HepG2 (cell line): ENCODE measurements around the gene CTDSP2. TPM values are rescaled to one million over a fixed set of nuclear protein-coding genes. Genes with fewer than 3 reads are reported as not detected.
A peak's percentile ranks its signal among the peaks of the same experiment; 100 is the strongest.

Experiments
- ATAC-seq: fragments of 200-7000 bp; cut with Tn5 transposase; 3 replicates; pipeline ENCODE4 v1.9.1; 2020; ENCODE audit warnings: mild to moderate bottlenecking, moderate library complexity
- BruUV-seq: library from RNA; stranded (reverse); fragments of 400-500 nt; replicated peaks from 2 replicates; lab custom pipeline; 2021; lab: Mats Ljungman, UMichigan
- CTCF ChIA-PET: fragments of 300-600 bp; formaldehyde crosslinking; extraction: SDS; loops from one replicate; lab custom pipeline; 2021; ENCODE audit warnings: low total read pairs, inconsistent platforms, low intra/inter-chr PET ratio; lab: Yijun Ruan, JAX
- POLR2A ChIA-PET: fragments of 350-600 bp; sonication (Branson Sonifier 250); formaldehyde crosslinking; loops from one replicate; lab custom pipeline; 2020; ENCODE audit warnings: antibody characterized with exemption, inconsistent platforms; lab: Yijun Ruan, JAX
- DNase-seq: peaks from one replicate; pipeline ENCODE4 v3.0.0-alpha.2; 2015; ENCODE audit warnings: low spot score
- FAIRE-seq: peaks from 3 replicates; lab custom pipeline; 2011; peaks lifted over from hg19 to GRCh38; lab: Jason Lieb, UNC
- H2AFZ ChIP-seq: one replicate; pipeline ENCODE4 v1.6.1; 2011; ENCODE audit warnings: low read length, inconsistent platforms
- H3K27ac ChIP-seq: fragments of 300-600 bp; 3 replicates; pipeline ENCODE4 v1.8.0; 2011; ENCODE audit warnings: mixed run types, mild to moderate bottlenecking, mixed read lengths, low read length, inconsistent platforms; ENCODE audit not compliant: insufficient read depth; ENCODE audit errors: extremely low read length
- H3K27me3 ChIP-seq, 2 experiments: fragments of 200-600 bp in 1 of 2; 2 replicates in 1 of 2; 3 replicates in 1 of 2; pipeline versions ENCODE4 v1.6.0 to v1.8.0; 2011; ENCODE audit warnings: low read length in 2 of 2, mild to moderate bottlenecking in 2 of 2, moderate library complexity in 2 of 2, inconsistent platforms in 1 of 2; ENCODE audit not compliant: insufficient read depth in 2 of 2, control insufficient read depth in 1 of 2
- H3K36me3 ChIP-seq, 2 experiments: fragments of 200-600 bp in 1 of 2; replicated peaks in 1 of 2; 2 replicates in 1 of 2; 3 replicates in 1 of 2; pipeline versions ENCODE4 v1.5.1 to v1.8.0; 2011; ENCODE audit warnings: low read length in 2 of 2, inconsistent platforms in 1 of 2; ENCODE audit not compliant: insufficient read depth in 2 of 2, control insufficient read depth in 1 of 2
- H3K4me1 ChIP-seq: 2 replicates; pipeline ENCODE4 v1.5.1; 2012; ENCODE audit warnings: low read length, inconsistent platforms; ENCODE audit not compliant: insufficient read depth
- H3K4me2 ChIP-seq: 2 replicates; pipeline ENCODE4 v1.6.0; 2011; ENCODE audit warnings: low read depth, low read length, inconsistent platforms
- H3K4me3 ChIP-seq, 3 experiments: fragments of 200-600 bp in 1 of 3; sonication (generic), shearing (Covaris generic) in 1 of 3; replicated peaks in 1 of 3; 2 replicates each; pipeline ENCODE4 v1.5.1; 2011 to 2016; ENCODE audit warnings: low read length in 3 of 3, inconsistent platforms in 2 of 3, low read depth in 2 of 3, mild to moderate bottlenecking in 2 of 3, control low read depth in 1 of 3, mixed read lengths in 1 of 3; ENCODE audit not compliant: insufficient read depth in 1 of 3
- H3K79me2 ChIP-seq: one replicate; pipeline ENCODE4 v1.6.1; 2011; ENCODE audit warnings: low read length, inconsistent platforms; ENCODE audit not compliant: insufficient read depth
- H3K9ac ChIP-seq: 2 replicates; pipeline ENCODE4 v1.6.0; 2011; ENCODE audit warnings: mild to moderate bottlenecking, low read depth, low read length, inconsistent platforms; ENCODE audit not compliant: insufficient read depth
- H3K9me3 ChIP-seq: 2 replicates; pipeline ENCODE4 v1.5.1; 2012; ENCODE audit warnings: mild to moderate bottlenecking, low read length
- H4K20me1 ChIP-seq: 2 replicates; pipeline ENCODE4 v1.6.0; 2011; ENCODE audit warnings: inconsistent platforms, mild to moderate bottlenecking, low read length, moderate library complexity; ENCODE audit not compliant: insufficient read depth
- ATF6 ChIP-seq: sonication (generic); formaldehyde crosslinking; conservative IDR thresholded peaks from 2 replicates; pipeline ENCODE4 v1.4.0; 2020; ENCODE audit warnings: missing genetic modification reagents
- ATF7 ChIP-seq, 2 experiments: fragments of 450-650 bp in 1 of 2; sonication (generic) in 1 of 2; formaldehyde crosslinking in 1 of 2; IDR thresholded peaks; 2 replicates each; pipeline versions ENCODE4 v1.4.0 to v1.6.1; 2016 to 2020; ENCODE audit warnings: antibody characterized with exemption in 1 of 2, mild to moderate bottlenecking in 1 of 2, missing genetic modification reagents in 1 of 2
- EEA1 ChIP-seq: sonication (generic); formaldehyde crosslinking; IDR thresholded peaks from 2 replicates; pipeline ENCODE4 v1.5.1; 2020; ENCODE audit warnings: mild to moderate bottlenecking, missing genetic modification reagents, borderline replicate concordance
- MBD4 ChIP-seq: IDR thresholded peaks from 2 replicates; pipeline ENCODE4 v1.6.1; 2012; ENCODE audit warnings: low read length, inconsistent platforms, borderline replicate concordance
- MXI1 ChIP-seq: IDR thresholded peaks from 3 replicates; pipeline ENCODE4 v1.6.1; 2012; ENCODE audit warnings: low read depth, low read length, inconsistent platforms, borderline replicate concordance
- NFKBIZ ChIP-seq: IDR thresholded peaks from 2 replicates; pipeline ENCODE4 v1.6.1; 2018; ENCODE audit warnings: missing genetic modification reagents, missing compliant biosample characterization
- PITX1 ChIP-seq: sonication (generic); formaldehyde crosslinking; IDR thresholded peaks from 2 replicates; pipeline ENCODE4 v1.5.1; 2020; ENCODE audit warnings: mild to moderate bottlenecking, missing genetic modification reagents
- PRMT3 ChIP-seq: sonication (generic); formaldehyde crosslinking; IDR thresholded peaks from 2 replicates; pipeline ENCODE4 v1.8.1; 2022; ENCODE audit warnings: low read depth, mild to moderate bottlenecking, moderate library complexity, missing genetic modification reagents, borderline replicate concordance
- SOX13 ChIP-seq, 3 experiments: fragments of 450-650 bp in 1 of 3; sonication (generic) in 1 of 3; formaldehyde crosslinking in 1 of 3; IDR thresholded peaks in 2 of 3; conservative IDR thresholded peaks in 1 of 3; 2 replicates each; pipeline versions ENCODE4 v1.5.0 to v1.6.1; 2016 to 2020; ENCODE audit warnings: antibody characterized with exemption in 1 of 3, mild to moderate bottlenecking in 1 of 3, missing compliant biosample characterization in 1 of 3, missing genetic modification reagents in 1 of 3, moderate library complexity in 1 of 3
- TCF7L2 ChIP-seq: IDR thresholded peaks from 2 replicates; pipeline ENCODE4 v1.6.1; 2011; ENCODE audit warnings: mild to moderate bottlenecking, low read depth, low read length, moderate library complexity
- TGIF2 ChIP-seq: IDR thresholded peaks from 2 replicates; pipeline ENCODE4 v1.6.1; 2016; ENCODE audit warnings: control low read depth, missing compliant biosample characterization
- ZBTB7B ChIP-seq: sonication (generic); formaldehyde crosslinking; IDR thresholded peaks from 2 replicates; pipeline ENCODE4 v1.4.0; 2020; ENCODE audit warnings: missing genetic modification reagents
- ZNF839 ChIP-seq: sonication (generic); formaldehyde crosslinking; IDR thresholded peaks from 2 replicates; pipeline ENCODE4 v1.4.0; 2020; ENCODE audit warnings: missing genetic modification reagents, mild to moderate bottlenecking, borderline replicate concordance
- WGBS: methylation state at CpG from one replicate; pipeline ENCODE4 v1.1.6; 2017; ENCODE audit warnings: low lambda C conversion rate; 5-methylcytosine and 5-hydroxymethylcytosine counted together
- in situ Hi-C: cut with HindIII; loops from 2 replicates; pipeline ENCODE4 v1.10.0; 2017; ENCODE audit warnings: low pct_unique_long_range_greater_than_20kb; ENCODE audit not compliant: extremely low pct_ligation_motif_present
- intact Hi-C: fragments of 100-400 bp; cut with micrococcal nuclease; formaldehyde crosslinking; loops from one replicate; pipeline ENCODE4 v1.10.0; 2022; ENCODE audit not compliant: unreplicated experiment
- polyA plus RNA-seq, 8 experiments: library from polyadenylated mRNA; depleted of rRNA in 3 of 8; stranded (reverse) in 7 of 8; unstranded in 1 of 8; fragments of >200 nt; fragmentation: Illumina TruSeq in 4 of 8; extraction: Trizol in 4 of 8; gene quantifications; 2 replicates each; pipeline versions ENCODE4 v1.2.1 to v1.2.3, GENCODE V29; 2011 to 2016; ENCODE audit warnings: low read depth in 4 of 8, missing spikeins in 1 of 8, mixed read lengths in 1 of 8; ENCODE audit not compliant: insufficient read depth in 1 of 8
- total RNA-seq, 5 experiments: library from RNA; depleted of rRNA; stranded (reverse); fragments of >200 nt; fragmentation: Illumina TruSeq; extraction: Trizol; gene quantifications; 2 replicates each; pipeline ENCODE4 v1.2.3, GENCODE V29; 2016; ENCODE audit warnings: low read depth in 1 of 5

The CTDSP2 gene
- total and polyA plus RNA-seq, 2 of the 13 experiments (the other 11 are each of a cell fraction or from before 2014, with no cell fraction given), result 38.1 to 82.5 TPM

- no peaks in the 10 kb centered on the region for H4K20me1 ChIP-seq
- no peaks in the 10 kb centered on the region for H3K9me3 ChIP-seq
- H3K4me3 ChIP-seq, result no peak overlapping the region
- no peak overlapping the region for H3K27ac ChIP-seq
- H3K36me3 ChIP-seq, result peaks cover 10 to 71% of the 10 kb centered on the region in 2 experiments
- H3K4me1 ChIP-seq, result no peaks in the 10 kb centered on the region
- intact Hi-C loops (no loop called here), in situ Hi-C loops (no loop called here)
- no peaks in the 10 kb centered on the region for H3K79me2 ChIP-seq
- no peak overlapping the region for H3K4me2 ChIP-seq
- FAIRE-seq, result no peak
- TF ChIP-seq PRMT3 (CRISPR knock-in tag) (no peak), ZBTB7B (CRISPR knock-in tag) (no peak), SOX13 (IDR thresholded peaks at IDR 0.05) (no peak), SOX13 (CRISPR knock-in tag; conservative IDR thresholded peaks at IDR 0.05 in 1 of 2, IDR thresholded peaks at IDR 0.05 in 1 of 2) (no peak), TGIF2 (CRISPR knock-in tag) (no peak)
- H3K27me3 ChIP-seq, result no peaks in the 10 kb centered on the region
- 77% methylated on average over 1 of the region's 1 CpG for WGBS
- no peak for ATAC-seq
- ChIA-PET CTCF (interaction anchor here (1.2 kb wide), 1 partner anchor 112 kb away, joined by 3 read pairs; no protein-coding TSS in a partner anchor), POLR2A (no interaction called here)
- DNase-seq, result no peak
- no TSS peak for BruUV-seq
- H3K9ac ChIP-seq, result no peak overlapping the region
- H2AFZ ChIP-seq, result no peak overlapping the region
Observed at GRCh38 chr12:57793920-57794319, 52.6 kb downstream of the CTDSP2 start.

- TF ChIP-seq ZNF839 (CRISPR knock-in tag) (no peak), TCF7L2 (no peak), MXI1 (no peak), MBD4 (no peak), PITX1 (no peak), NFKBIZ (no peak), ATF6 (CRISPR knock-in tag) (no peak), ATF7 (IDR thresholded peaks at IDR 0.05) (no peak), ATF7 (CRISPR knock-in tag; IDR thresholded peaks at IDR 0.05) (no peak), EEA1 (CRISPR knock-in tag) (no peak)
- H3K9me3 ChIP-seq, result no peaks in the 10 kb centered on the region
- H4K20me1 ChIP-seq, result no peaks in the 10 kb centered on the region
- H3K4me2 ChIP-seq, result peak overlapping the region; percentile 78
- FAIRE-seq, result no peak
- H3K4me1 ChIP-seq, result peaks cover 17% of the 10 kb centered on the region
- peak overlapping the region; percentile 23 to 99 (median 95); a peak in 5 of 6 replicates for H3K4me3 ChIP-seq
- DNase-seq, result no peak
- in situ Hi-C loops, result no loop called here
- WGBS, result 95% methylated on average over 11 of the region's 11 CpGs
- no peak for ATAC-seq
- peaks cover 11 to 40% of the 10 kb centered on the region in 2 experiments for H3K36me3 ChIP-seq
- H3K27ac ChIP-seq, result no peak overlapping the region
- peak overlapping the region; percentile 87; the same call in 1 of the 2 replicates for H3K9ac ChIP-seq
- H3K27me3 ChIP-seq, result no peaks in the 10 kb centered on the region; a peak in 1 of 5 replicates
- BruUV-seq, result TSS peak; percentile 63
- peaks cover 16% of the 10 kb centered on the region for H3K79me2 ChIP-seq
- no peak overlapping the region for H2AFZ ChIP-seq
- intact Hi-C loops, result no loop called here
- CTCF ChIA-PET, result no interaction called here
- POLR2A ChIA-PET, result interaction anchor here (1.0 to 1.7 kb wide), 2 partner anchors 11 to 12 kb away, joined by 5 to 15 read pairs; partner anchors contain the start of genes EEF1AKMT3 and METTL1
Observed at GRCh38 chr12:57783861-57784260, 62.7 kb downstream of the CTDSP2 start.
